ENCODE results near the gene CDH4.

DNA sequence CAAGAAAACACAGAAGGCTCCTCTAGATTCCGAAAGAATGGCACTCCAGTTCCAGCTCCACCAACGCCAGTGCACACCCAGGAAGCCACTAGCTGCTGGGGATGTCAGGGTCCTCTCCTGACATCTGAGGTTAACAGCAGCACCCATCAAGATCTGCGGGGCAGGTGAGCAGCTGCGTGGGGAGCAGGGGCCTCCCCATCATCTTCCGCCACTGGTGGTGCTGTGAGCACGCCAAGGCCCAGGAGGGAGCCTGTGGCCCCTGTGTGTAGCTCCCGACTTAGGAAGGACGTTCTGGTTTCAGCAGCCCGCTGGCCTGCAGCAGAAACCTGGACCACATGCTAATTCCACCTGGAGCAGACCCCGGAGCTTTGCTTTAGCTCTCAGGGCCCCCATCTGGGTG lies 427.4 kb downstream of the CDH4 start:
- TF ChIP-seq, protein P1, sequence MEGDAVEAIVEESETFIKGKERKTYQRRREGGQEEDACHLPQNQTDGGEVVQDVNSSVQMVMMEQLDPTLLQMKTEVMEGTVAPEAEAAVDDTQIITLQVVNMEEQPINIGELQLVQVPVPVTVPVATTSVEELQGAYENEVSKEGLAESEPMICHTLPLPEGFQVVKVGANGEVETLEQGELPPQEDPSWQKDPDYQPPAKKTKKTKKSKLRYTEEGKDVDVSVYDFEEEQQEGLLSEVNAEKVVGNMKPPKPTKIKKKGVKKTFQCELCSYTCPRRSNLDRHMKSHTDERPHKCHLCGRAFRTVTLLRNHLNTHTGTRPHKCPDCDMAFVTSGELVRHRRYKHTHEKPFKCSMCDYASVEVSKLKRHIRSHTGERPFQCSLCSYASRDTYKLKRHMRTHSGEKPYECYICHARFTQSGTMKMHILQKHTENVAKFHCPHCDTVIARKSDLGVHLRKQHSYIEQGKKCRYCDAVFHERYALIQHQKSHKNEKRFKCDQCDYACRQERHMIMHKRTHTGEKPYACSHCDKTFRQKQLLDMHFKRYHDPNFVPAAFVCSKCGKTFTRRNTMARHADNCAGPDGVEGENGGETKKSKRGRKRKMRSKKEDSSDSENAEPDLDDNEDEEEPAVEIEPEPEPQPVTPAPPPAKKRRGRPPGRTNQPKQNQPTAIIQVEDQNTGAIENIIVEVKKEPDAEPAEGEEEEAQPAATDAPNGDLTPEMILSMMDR (conservative IDR thresholded peaks at IDR 0.05) = no peak
- TF ChIP-seq ZFX (IDR thresholded peaks at IDR 0.05) = no peak

All from C4-2B (cell line).